ENCODE measurements around the gene BCAS3.

- no peak for TF ChIP-seq CTCF (IDR thresholded peaks at IDR 0.05)
- no peak for TF ChIP-seq ZFX (IDR thresholded peaks at IDR 0.05; ENCODE audit: borderline replicate concordance)
Observed at GRCh38 chr17:61423967-61424649, 746.5 kb downstream of the BCAS3 start.
